22Rv1 (cell line): ENCODE data around the gene SCFD2.

ENCODE experiments used
- CTCF ChIP-seq: fragments of 450-650 bp; IDR thresholded peaks from 2 replicates; pipeline ENCODE4 v1.5.1; 2017; ENCODE audit warnings: mild to moderate bottlenecking
- ZFX ChIP-seq: fragments of 450-650 bp; IDR thresholded peaks from 2 replicates; pipeline ENCODE4 v1.6.1; 2017; ENCODE audit warnings: antibody characterized with exemption, borderline replicate concordance

- TF ChIP-seq CTCF (no peak), ZFX (no peak)
Observed at GRCh38 chr4:53346920-53347852, 18.7 kb downstream of the SCFD2 start.
